Mucosa of gallbladder (tissue), 1 donor: ENCODE data around the gene TNXB. TPM values are rescaled to one million over a fixed set of nuclear protein-coding genes. Genes with fewer than 3 reads are reported as not detected.
"Not testable (repeated sequence)": the region's sequence is repeated elsewhere in the genome, so short reads cannot be mapped to it uniquely, and the experiment has no call there.

ENCODE experiments used
- DNase-seq: peaks from one replicate; pipeline ENCODE4 v3.0.0-alpha.2; 2020; ENCODE audit warnings: low spot score
- total RNA-seq: library from RNA; stranded (reverse); gene quantifications from one replicate; pipeline ENCODE4 v1.2.1, GENCODE V29; 2021
- donor health status: DM: no; HTN: no; CAD: no.

The TNXB gene
- total RNA-seq, 1 donor from 2014 or later, result 30.1 TPM

- DNase-seq, result not testable (repeated sequence)
Observed at GRCh38 chr6:32040299-32041049, 68.7 kb downstream of the TNXB start.

DNA sequence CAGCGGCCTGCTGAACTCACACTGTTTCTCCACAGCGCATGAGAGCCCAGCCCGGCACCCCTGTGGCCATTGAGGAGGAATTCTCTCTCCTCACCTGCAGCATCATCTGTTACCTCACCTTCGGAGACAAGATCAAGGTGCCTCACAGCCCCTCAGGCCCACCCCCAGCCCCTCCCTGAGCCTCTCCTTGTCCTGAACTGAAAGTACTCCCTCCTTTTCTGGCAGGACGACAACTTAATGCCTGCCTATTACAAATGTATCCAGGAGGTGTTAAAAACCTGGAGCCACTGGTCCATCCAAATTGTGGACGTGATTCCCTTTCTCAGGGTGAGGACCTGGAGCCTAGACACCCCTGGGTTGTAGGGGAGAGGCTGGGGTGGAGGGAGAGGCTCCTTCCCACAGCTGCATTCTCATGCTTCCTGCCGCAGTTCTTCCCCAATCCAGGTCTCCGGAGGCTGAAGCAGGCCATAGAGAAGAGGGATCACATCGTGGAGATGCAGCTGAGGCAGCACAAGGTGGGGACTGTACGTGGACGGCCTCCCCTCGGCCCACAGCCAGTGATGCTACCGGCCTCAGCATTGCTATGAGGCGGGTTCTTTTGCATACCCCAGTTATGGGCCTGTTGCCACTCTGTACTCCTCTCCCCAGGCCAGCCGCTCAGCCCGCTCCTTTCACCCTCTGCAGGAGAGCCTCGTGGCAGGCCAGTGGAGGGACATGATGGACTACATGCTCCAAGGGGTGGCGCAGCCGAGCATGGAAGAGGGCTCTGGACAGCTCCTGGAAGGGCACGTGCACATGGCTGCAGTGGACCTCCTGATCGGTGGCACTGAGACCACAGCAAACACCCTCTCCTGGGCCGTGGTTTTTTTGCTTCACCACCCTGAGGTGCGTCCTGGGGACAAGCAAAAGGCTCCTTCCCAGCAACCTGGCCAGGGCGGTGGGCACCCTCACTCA, 69.5 kb downstream of the TNXB start:
- not testable (repeated sequence) for DNase-seq

- DNase-seq, result not testable (repeated sequence)
Observed at GRCh38 chr6:32038878-32039277, 70.3 kb downstream of the TNXB start.

DNA sequence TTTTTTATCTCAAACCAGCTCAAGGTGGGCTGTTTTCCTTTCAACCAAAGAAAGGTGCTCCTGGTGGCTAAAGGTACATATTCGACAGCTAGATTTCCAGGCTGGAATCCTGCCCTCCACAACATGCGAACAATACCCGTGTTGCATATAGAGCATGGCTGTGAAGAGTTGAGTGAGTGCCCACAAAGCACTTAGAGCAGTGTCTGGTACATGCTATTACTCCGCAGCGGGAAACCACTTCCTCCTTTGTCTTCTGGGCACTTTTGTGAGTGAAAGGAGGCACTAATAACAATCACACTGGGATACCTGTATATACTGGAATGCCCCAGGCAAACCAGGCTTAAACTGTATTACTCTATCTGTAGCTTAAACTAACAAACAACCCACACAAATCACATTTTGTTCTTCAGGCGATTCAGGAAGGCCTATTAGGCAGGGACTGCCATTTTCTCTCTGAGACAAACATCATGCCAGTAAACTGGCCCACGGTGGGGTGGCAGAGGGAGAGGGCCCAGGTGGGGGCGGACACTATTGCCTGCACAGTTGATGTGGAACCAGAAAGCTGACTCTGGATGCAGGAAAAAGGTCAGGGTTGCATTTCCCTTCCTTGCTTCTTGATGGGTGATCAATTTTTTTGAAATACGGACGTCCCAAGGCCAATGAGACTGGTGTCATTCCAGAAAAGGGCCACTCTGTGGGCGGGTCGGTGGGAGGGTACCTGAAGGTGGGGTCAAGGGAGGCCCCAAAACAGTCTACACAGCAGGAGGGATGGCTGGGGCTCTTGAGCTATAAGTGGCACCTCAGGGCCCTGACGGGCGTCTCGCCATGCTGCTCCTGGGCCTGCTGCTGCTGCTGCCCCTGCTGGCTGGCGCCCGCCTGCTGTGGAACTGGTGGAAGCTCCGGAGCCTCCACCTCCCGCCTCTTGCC, 71.3 kb downstream of the TNXB start, which contains the start of gene CYP21A2:
CYP21A2 (plus strand) TSS at position 818 of the 927 bp plus-strand sequence; CDS start at position 826, 8 bp downstream.
- DNase-seq, result not testable (repeated sequence)

DNA sequence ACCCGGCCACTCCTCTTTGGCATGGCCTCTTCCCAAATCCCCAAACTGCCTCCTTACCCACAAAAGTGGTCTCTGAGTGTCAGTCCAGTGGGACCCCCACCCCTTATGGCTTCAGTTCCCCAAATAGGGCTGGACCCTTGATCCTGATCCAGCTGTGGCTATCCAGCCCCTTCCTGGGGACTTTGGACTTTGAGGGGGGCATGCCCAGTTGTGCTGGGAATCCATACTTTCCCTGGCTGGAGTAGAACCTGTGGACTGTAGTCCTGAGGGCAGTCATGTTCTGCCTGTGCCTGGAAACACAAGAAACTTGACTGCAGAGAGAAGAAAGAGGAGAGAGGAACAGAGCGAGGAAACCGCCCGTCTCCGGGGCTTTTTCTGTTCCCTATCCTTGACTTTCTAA, 72.0 kb downstream of the TNXB start:
- not testable (repeated sequence) for DNase-seq

GRCh38 chr6:32035283-32036013, 73.7 kb downstream of the TNXB start:
- not testable (repeated sequence) for DNase-seq

GRCh38 chr6:32029553-32029952, 79.6 kb downstream of the TNXB start:
- not testable (repeated sequence) for DNase-seq

DNA sequence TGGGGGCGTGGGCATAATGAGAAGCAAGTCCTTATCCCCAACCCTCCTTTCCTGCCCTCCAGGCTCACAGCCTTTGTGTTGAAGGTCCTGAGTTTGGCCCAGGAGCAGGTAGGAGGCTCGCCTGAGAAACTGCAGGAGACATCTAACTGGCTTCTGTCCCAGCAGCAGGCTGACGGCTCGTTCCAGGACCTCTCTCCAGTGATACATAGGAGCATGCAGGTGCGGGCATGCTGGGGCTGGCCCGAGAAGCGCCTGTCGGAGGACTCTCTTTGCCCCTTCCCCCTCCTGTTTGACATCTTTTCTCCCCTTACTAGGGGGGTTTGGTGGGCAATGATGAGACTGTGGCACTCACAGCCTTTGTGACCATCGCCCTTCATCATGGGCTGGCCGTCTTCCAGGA, 80.5 kb downstream of the TNXB start:
- not testable (repeated sequence) for DNase-seq

DNA sequence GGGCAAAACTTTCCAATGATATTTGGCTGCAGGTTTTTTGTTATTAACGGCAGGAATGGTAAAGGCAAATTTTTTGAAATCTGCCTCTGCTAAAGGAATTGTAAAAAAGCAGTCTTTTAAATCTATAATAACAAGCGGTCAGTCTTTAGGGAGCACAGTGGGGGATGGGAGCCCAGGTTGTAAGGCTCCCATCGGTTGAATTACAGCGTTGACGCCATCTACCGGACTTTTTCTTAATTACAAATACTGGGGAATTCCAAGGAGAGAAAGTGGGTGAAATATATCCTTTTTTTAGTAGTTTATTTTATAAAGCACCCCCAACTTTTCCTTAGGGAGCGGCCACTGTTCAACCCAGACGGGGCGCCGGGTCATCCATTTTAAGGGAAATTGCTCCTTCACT, 87.0 kb downstream of the TNXB start:
- DNase-seq, result not testable (repeated sequence)

DNA sequence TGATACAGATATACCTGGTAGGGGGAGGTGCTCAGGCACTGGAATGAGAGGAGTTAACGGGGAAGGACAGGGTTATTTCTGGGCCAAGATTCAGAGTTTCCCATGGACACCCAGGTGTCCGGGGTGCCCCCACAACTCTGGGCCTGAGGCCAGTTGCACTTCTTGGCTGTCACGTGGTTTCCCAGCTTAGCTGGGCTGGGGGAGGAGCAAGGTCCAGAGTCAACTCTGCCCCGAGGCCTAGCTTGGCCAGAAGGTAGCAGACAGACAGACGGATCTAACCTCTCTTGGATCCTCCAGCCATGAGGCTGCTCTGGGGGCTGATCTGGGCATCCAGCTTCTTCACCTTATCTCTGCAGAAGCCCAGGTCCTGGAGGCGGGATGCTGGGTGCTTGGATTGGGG, 94.6 kb downstream of the TNXB start, which contains the start of gene C4B:
C4B (plus strand) TSS at position 249 of the 400 bp plus-strand sequence; CDS start at position 300, 51 bp downstream.
- not testable (repeated sequence) for DNase-seq

GRCh38 chr6:32013738-32014137, 95.4 kb downstream of the TNXB start:
- DNase-seq, result not testable (repeated sequence)

DNA sequence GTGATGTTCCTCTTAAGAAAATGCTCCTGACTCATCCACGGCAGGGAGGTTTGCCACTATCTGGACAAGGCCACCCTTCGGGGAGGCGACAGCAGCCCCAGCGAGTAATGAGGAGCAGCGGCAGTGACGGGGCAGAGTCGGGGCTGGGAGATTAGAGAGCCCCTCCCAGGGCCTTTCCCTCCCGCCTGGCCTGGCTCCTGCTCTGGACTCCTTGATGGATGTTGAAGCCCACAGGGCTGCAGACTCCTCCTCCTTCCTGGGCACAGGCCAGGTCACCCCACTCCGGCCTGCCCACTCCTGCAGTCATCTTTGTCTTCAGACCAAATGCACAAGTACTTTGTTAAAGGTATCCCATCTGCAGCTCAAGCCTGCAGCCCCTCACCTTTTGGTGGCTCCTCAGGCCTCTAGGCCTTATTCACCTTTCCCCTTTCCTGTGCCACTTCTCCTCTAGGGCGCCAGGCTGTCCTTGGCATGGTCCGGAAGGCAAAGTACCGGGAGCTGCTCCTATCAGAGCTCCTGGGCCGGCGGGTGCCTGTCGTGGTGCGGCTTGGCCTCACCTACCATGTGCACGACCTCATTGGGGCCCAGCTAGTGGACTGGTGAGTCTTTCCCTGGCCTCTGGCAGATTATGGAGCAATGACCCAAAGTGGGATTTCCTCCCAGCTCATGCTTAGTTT, 96.1 kb downstream of the TNXB start:
- not testable (repeated sequence) for DNase-seq

DNA sequence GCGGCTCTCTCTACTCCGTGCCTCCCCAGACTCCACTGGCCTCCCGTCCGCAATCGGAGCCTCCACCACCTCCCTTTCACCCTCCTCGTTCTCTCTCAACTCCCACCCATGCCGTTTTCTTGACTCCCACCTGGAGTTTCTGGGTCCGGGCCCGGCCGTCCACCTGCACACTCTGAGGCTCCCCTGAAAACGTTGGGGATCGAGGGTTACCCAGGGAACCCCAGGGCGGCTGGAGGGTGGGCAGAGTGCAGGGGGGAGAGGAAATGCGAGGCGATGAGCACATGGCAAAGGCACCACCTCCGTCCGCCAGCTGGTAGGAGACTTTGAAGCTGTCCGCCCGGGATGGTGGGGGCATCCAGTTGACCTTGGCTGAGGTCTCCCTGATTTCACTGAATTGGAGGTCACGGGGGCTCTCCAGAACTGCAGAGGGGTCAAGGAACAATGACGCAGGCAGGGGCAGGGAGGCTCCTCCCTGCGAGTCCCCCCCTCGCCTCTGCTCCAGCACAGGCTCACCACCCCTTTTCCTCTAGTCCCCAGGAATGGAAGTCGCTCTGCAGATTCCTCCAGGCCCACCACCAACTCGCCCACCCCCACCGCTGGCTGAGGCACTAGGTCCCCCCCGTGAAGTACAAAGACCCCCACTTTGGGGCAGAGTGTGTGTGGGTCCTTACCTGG, 98.1 kb downstream of the TNXB start:
- not testable (repeated sequence) for DNase-seq

GRCh38 chr6:32009537-32009936, 99.6 kb downstream of the TNXB start:
- not testable (repeated sequence) for DNase-seq

DNA sequence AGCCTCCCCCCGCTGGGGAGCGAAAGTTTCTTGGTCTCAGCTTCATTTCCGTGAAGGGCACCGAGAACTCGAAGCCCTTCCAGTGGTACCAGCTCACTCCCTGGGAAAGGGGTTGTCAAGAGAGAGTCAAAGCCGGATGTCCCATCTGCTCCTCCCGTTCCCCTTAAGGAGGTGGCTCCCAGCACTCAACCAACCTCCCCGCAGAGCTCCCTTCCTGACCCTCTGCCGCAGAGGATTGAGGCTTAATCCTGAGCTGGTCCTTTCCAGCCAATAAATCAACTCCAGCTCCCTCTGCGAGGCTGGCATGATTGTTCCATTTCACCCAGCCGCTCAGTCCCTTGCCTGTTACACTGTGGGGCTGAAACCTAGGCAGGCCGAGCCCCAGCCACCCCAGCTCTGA, 100.5 kb downstream of the TNXB start:
- not testable (repeated sequence) for DNase-seq

- DNase-seq, result not testable (repeated sequence)
Observed at GRCh38 chr6:32008037-32008436, 101.1 kb downstream of the TNXB start.

GRCh38 chr6:32007086-32007485, 102.1 kb downstream of the TNXB start:
- not testable (repeated sequence) for DNase-seq

GRCh38 chr6:32005991-32006529, 103.1 kb downstream of the TNXB start:
- not testable (repeated sequence) for DNase-seq

- DNase-seq, result not testable (repeated sequence)
Observed at GRCh38 chr6:32005538-32005880, 103.6 kb downstream of the TNXB start.
